Ovary (tissue), 3 donors: ENCODE results near the gene STXBP2.

Experiments used
- CTCF ChIP-seq, 3 donors: fragments of 450-650 bp in 2 of 3; fragments of 200-600 bp in 1 of 3; IDR thresholded peaks; one replicate each; pipeline versions ENCODE4 v1.5.1 to v1.8.0; 2016 to 2022; ENCODE audit warnings: antibody characterized with exemption in 3 of 3, mild to moderate bottlenecking in 1 of 3
- EP300 ChIP-seq: sonication (generic); formaldehyde crosslinking; IDR thresholded peaks from one replicate; pipeline ENCODE4 v1.6.1; 2017; ENCODE audit warnings: antibody characterized with exemption
- donor health status: DM: no; HTN: no; CAD: no.

GRCh38 chr19:7628589-7629311 lies 8.2 kb upstream of the STXBP2 start:
- no peak for TF ChIP-seq CTCF (IDR thresholded peaks at IDR 0.05)
- no peak for TF ChIP-seq EP300
